Upper lobe of right lung (tissue), 1 donor: ENCODE results near the gene ACSL5. TPM values are rescaled to one million over a fixed set of nuclear protein-coding genes. Genes with fewer than 3 reads are reported as not detected.

Source experiments
- ATAC-seq: fragments of 200-7000 bp; cut with Tn5 transposase; one replicate; pipeline ENCODE4 v1.9.1; 2020; ENCODE audit warnings: mild to moderate bottlenecking, moderate library complexity
- DNase-seq: peaks from one replicate; pipeline ENCODE4 v3.0.0-alpha.2; 2020
- H3K27ac ChIP-seq: fragments of 200-600 bp; one replicate; pipeline ENCODE4 v1.8.0; 2022
- H3K27me3 ChIP-seq: fragments of 200-600 bp; one replicate; pipeline ENCODE4 v1.8.0; 2022; ENCODE audit warnings: mild to moderate bottlenecking
- H3K36me3 ChIP-seq: fragments of 200-600 bp; one replicate; pipeline ENCODE4 v1.8.0; 2022
- H3K4me1 ChIP-seq: fragments of 200-600 bp; one replicate; pipeline ENCODE4 v1.8.0; 2022
- H3K4me3 ChIP-seq: fragments of 200-600 bp; one replicate; pipeline ENCODE4 v1.8.0; 2022; ENCODE audit warnings: mild to moderate bottlenecking
- H3K9me3 ChIP-seq: fragments of 200-600 bp; one replicate; pipeline ENCODE4 v1.8.0; 2022
- intact Hi-C: fragments of 100-400 bp; cut with DNase I; formaldehyde crosslinking; loops from one replicate; pipeline ENCODE4 v1.11.0; 2022
- total RNA-seq: library from RNA; stranded (reverse); fragmentation: NEBNext Ultra II Directional; extraction: Animal tissue kit (Norgen Biotek cat#: 25700); gene quantifications from one replicate; pipeline ENCODE4 v1.2.1, GENCODE V29; 2021
- TF ChIP-seq, protein P1 (sequence below): fragments of 200-600 bp; IDR thresholded peaks from one replicate; pipeline ENCODE4 v1.8.0; 2022; ENCODE audit warnings: antibody characterized with exemption
- donor health status: DM: no; HTN: yes; CAD: no; lungs with severe emphysema.

ACSL5 gene
- total RNA-seq, 1 donor from 2014 or later: 79.1 TPM

- H3K9me3 ChIP-seq: no peaks in the 10 kb centered on the region
- no peaks in the 10 kb centered on the region for H3K4me1 ChIP-seq
- TF ChIP-seq, protein P1, sequence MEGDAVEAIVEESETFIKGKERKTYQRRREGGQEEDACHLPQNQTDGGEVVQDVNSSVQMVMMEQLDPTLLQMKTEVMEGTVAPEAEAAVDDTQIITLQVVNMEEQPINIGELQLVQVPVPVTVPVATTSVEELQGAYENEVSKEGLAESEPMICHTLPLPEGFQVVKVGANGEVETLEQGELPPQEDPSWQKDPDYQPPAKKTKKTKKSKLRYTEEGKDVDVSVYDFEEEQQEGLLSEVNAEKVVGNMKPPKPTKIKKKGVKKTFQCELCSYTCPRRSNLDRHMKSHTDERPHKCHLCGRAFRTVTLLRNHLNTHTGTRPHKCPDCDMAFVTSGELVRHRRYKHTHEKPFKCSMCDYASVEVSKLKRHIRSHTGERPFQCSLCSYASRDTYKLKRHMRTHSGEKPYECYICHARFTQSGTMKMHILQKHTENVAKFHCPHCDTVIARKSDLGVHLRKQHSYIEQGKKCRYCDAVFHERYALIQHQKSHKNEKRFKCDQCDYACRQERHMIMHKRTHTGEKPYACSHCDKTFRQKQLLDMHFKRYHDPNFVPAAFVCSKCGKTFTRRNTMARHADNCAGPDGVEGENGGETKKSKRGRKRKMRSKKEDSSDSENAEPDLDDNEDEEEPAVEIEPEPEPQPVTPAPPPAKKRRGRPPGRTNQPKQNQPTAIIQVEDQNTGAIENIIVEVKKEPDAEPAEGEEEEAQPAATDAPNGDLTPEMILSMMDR: no peak
- ATAC-seq (no peak), DNase-seq (no peak)
- H3K4me3 ChIP-seq: no peak overlapping the region
- no peaks in the 10 kb centered on the region for H3K27me3 ChIP-seq
- intact Hi-C loops: no loop called here
- H3K36me3 ChIP-seq: peaks cover 99% of the 10 kb centered on the region
- no peak overlapping the region for H3K27ac ChIP-seq
Measured at GRCh38 chr10:112429147-112429546, 55.2 kb downstream of the ACSL5 start.

- H3K27ac ChIP-seq: no peak overlapping the region
- H3K9me3 ChIP-seq: no peaks in the 10 kb centered on the region
- H3K27me3 ChIP-seq: no peaks in the 10 kb centered on the region
- H3K4me1 ChIP-seq: no peaks in the 10 kb centered on the region
- H3K4me3 ChIP-seq: no peak overlapping the region
- H3K36me3 ChIP-seq: peaks cover 98% of the 10 kb centered on the region
- TF ChIP-seq, protein P1: no peak
- no peak for DNase-seq
- peak; percentile 25 for ATAC-seq
- intact Hi-C loops: no loop called here
Measured at GRCh38 chr10:112429654-112430230, 55.8 kb downstream of the ACSL5 start.

GRCh38 chr10:112433136-112433535 is 59.2 kb downstream of the ACSL5 start:
- Histone ChIP-seq H3K27me3 (no peaks in the 10 kb centered on the region), H3K4me1 (no peaks in the 10 kb centered on the region), H3K9me3 (no peaks in the 10 kb centered on the region), H3K4me3 (no peak overlapping the region), H3K36me3 (peaks cover 89% of the 10 kb centered on the region), H3K27ac (no peak overlapping the region)
- DNase-seq (no peak), ATAC-seq (no peak)
- intact Hi-C loops: no loop called here
- TF ChIP-seq, protein P1: no peak

GRCh38 chr10:112434988-112435619 is 61.2 kb downstream of the ACSL5 start:
- Histone ChIP-seq H3K27me3 (no peaks in the 10 kb centered on the region), H3K4me1 (no peaks in the 10 kb centered on the region), H3K27ac (no peak overlapping the region), H3K36me3 (peaks cover 89% of the 10 kb centered on the region), H3K9me3 (no peaks in the 10 kb centered on the region), H3K4me3 (no peak overlapping the region)
- TF ChIP-seq, protein P1: peak; percentile 44
- intact Hi-C loops: no loop called here
- ATAC-seq (peak; percentile 31), DNase-seq (no peak)

- H3K9me3 ChIP-seq: no peaks in the 10 kb centered on the region
- H3K27me3 ChIP-seq: no peaks in the 10 kb centered on the region
- H3K27ac ChIP-seq: no peak overlapping the region
- no peak for ATAC-seq
- no peaks in the 10 kb centered on the region for H3K4me1 ChIP-seq
- no peak overlapping the region for H3K4me3 ChIP-seq
- peaks cover 88% of the 10 kb centered on the region for H3K36me3 ChIP-seq
- intact Hi-C loops: no loop called here
- no peak for DNase-seq
- TF ChIP-seq, protein P1: no peak
Measured at GRCh38 chr10:112438356-112438755, 64.4 kb downstream of the ACSL5 start.
